OCI-LY7 (cell line): ENCODE results near the gene C16orf78.

ENCODE experiments used
- CTCF ChIP-seq: fragments of 200-600 bp; sonication (generic); conservative IDR thresholded peaks from 2 replicates; pipeline ENCODE4 v1.5.1; 2014; ENCODE audit warnings: mild to moderate bottlenecking, antibody characterized with exemption, low read length, moderate library complexity, mixed read lengths
- EZH2phosphoT487 ChIP-seq: fragments of 200-600 bp; sonication (generic); IDR thresholded peaks from 2 replicates; pipeline ENCODE4 v1.6.1; 2018; ENCODE audit warnings: low read depth, borderline replicate concordance, mild to moderate bottlenecking, mixed run types, antibody characterized with exemption, low read length, moderate library complexity, mixed read lengths

GRCh38 chr16:49378816-49379215 is 5.2 kb downstream of the C16orf78 start:
- TF ChIP-seq CTCF (no peak), EZH2phosphoT487 (no peak)
